Testis (tissue), 2 donors: ENCODE measurements around the gene CPVL.

Experiments used
- CTCF ChIP-seq, 3 experiments: fragments of 450-650 bp in 2 of 3; fragments of 200-600 bp in 1 of 3; sonication (generic) in 1 of 3; IDR thresholded peaks; one replicate each; pipeline ENCODE4 v1.5.1; 2016 to 2019; ENCODE audit warnings: antibody characterized with exemption in 3 of 3, mild to moderate bottlenecking in 2 of 3, moderate library complexity in 1 of 3
- POLR2A ChIP-seq: fragments of 450-650 bp; IDR thresholded peaks from one replicate; pipeline ENCODE4 v1.6.1; 2017; ENCODE audit warnings: antibody characterized with exemption, mild to moderate bottlenecking, moderate library complexity

GRCh38 chr7:29142021-29142727, 4.2 kb downstream of the CPVL start:
- no peak for TF ChIP-seq POLR2A
- TF ChIP-seq CTCF (IDR thresholded peaks at IDR 0.05) = no peak
